ACC112 (cell line): Measurements from ENCODE around the gene LPIN2.

Source experiments
- H2AFZ ChIP-seq: fragments of 200-600 bp; sonication (generic); one replicate; pipeline ENCODE4 v1.6.0; 2017; ENCODE audit warnings: antibody characterized with exemption, low read length; ENCODE audit not compliant: unreplicated experiment
- H3K27ac ChIP-seq: fragments of 200-600 bp; sonication (generic); 2 replicates; pipeline ENCODE4 v1.5.1; 2014; ENCODE audit warnings: low read depth, mild to moderate bottlenecking, antibody characterized with exemption, low read length, moderate library complexity
- H3K27me3 ChIP-seq: fragments of 200-600 bp; sonication (generic); 2 replicates; pipeline ENCODE4 v1.6.1; 2014; ENCODE audit warnings: mild to moderate bottlenecking, antibody characterized with exemption, low read length, moderate library complexity, mixed read lengths; ENCODE audit not compliant: insufficient read depth
- H3K36me3 ChIP-seq: fragments of 200-600 bp; sonication (generic); 2 replicates; pipeline ENCODE4 v1.6.1; 2016; ENCODE audit warnings: mild to moderate bottlenecking, antibody characterized with exemption, low read length, moderate library complexity, mixed read lengths; ENCODE audit not compliant: insufficient read depth
- H3K4me1 ChIP-seq: fragments of 200-600 bp; sonication (generic); one replicate; pipeline ENCODE4 v1.6.1; 2016; ENCODE audit warnings: low read length, mixed read lengths; ENCODE audit not compliant: insufficient read depth, unreplicated experiment, control insufficient read depth
- H3K4me3 ChIP-seq: fragments of 200-600 bp; sonication (generic); 2 replicates; pipeline ENCODE4 v1.5.1; 2014; ENCODE audit warnings: mild to moderate bottlenecking, low read depth, low read length
- H3K79me2 ChIP-seq: fragments of 200-600 bp; sonication (generic); one replicate; pipeline ENCODE4 v1.6.0; 2016; ENCODE audit warnings: low read length; ENCODE audit not compliant: control insufficient read depth, unreplicated experiment, insufficient read depth

Gene LPIN2

GRCh38 chr18:2981212-2981728, 31.7 kb downstream of the LPIN2 start:
- Histone ChIP-seq H3K4me1 (peaks cover 81% of the 10 kb centered on the region), H3K27ac (peak overlapping the region; percentile 96), H3K36me3 (no peaks in the 10 kb centered on the region), H3K4me3 (peak overlapping the region; percentile 53), H3K27me3 (no peaks in the 10 kb centered on the region), H3K79me2 (peaks cover 81% of the 10 kb centered on the region), H2AFZ (peak overlapping the region; percentile 34)

- H3K27ac ChIP-seq = peak overlapping the region; percentile 96
- no peak overlapping the region for H2AFZ ChIP-seq
- peaks cover 81% of the 10 kb centered on the region for H3K79me2 ChIP-seq
- H3K4me1 ChIP-seq = peaks cover 71% of the 10 kb centered on the region
- H3K4me3 ChIP-seq = peak overlapping the region; percentile 53
- H3K27me3 ChIP-seq = no peaks in the 10 kb centered on the region
- H3K36me3 ChIP-seq = no peaks in the 10 kb centered on the region
Measured at GRCh38 chr18:2979871-2980790, 32.8 kb downstream of the LPIN2 start.

GRCh38 chr18:2979129-2979528, 33.8 kb downstream of the LPIN2 start:
- no peaks in the 10 kb centered on the region for H3K36me3 ChIP-seq
- H2AFZ ChIP-seq = no peak overlapping the region
- peak overlapping the region; percentile 70 for H3K4me3 ChIP-seq
- no peaks in the 10 kb centered on the region for H3K27me3 ChIP-seq
- peak overlapping the region; percentile 96 for H3K27ac ChIP-seq
- peaks cover 61% of the 10 kb centered on the region for H3K4me1 ChIP-seq
- H3K79me2 ChIP-seq = peaks cover 81% of the 10 kb centered on the region

GRCh38 chr18:2978661-2979106, 34.3 kb downstream of the LPIN2 start:
- peak overlapping the region; percentile 70 for H3K4me3 ChIP-seq
- peaks cover 57% of the 10 kb centered on the region for H3K4me1 ChIP-seq
- H3K27me3 ChIP-seq = no peaks in the 10 kb centered on the region
- no peak overlapping the region for H2AFZ ChIP-seq
- H3K27ac ChIP-seq = peak overlapping the region; percentile 96
- peaks cover 81% of the 10 kb centered on the region for H3K79me2 ChIP-seq
- H3K36me3 ChIP-seq = no peaks in the 10 kb centered on the region

GRCh38 chr18:2978208-2978607, 34.7 kb downstream of the LPIN2 start:
- Histone ChIP-seq H3K36me3 (no peaks in the 10 kb centered on the region), H3K27ac (peak overlapping the region; percentile 96), H3K4me1 (peaks cover 55% of the 10 kb centered on the region)

GRCh38 chr18:2976218-2977132, 36.5 kb downstream of the LPIN2 start:
- Histone ChIP-seq H3K27ac (peak overlapping the region; percentile 7; the same call in 1 of the 2 replicates), H3K79me2 (peaks cover 83% of the 10 kb centered on the region), H2AFZ (no peak overlapping the region), H3K4me1 (peaks cover 47% of the 10 kb centered on the region), H3K4me3 (no peak overlapping the region), H3K36me3 (0 out of 2 replicates have a peak, but pooled peaks cover 2% of the 10 kb centered on the region), H3K27me3 (no peaks in the 10 kb centered on the region)

More at GRCh38 chr18:2978208-2978607, 34.7 kb downstream of the LPIN2 start:
- Histone ChIP-seq H3K27me3 (no peaks in the 10 kb centered on the region), H3K4me3 (peak overlapping the region; percentile 70), H3K79me2 (peaks cover 82% of the 10 kb centered on the region), H2AFZ (no peak overlapping the region)

- no peak overlapping the region for H3K4me3 ChIP-seq
- H3K36me3 ChIP-seq = 0 out of 2 replicates have a peak, but pooled peaks cover 2% of the 10 kb centered on the region
- H3K79me2 ChIP-seq = peaks cover 87% of the 10 kb centered on the region
- no peak overlapping the region for H2AFZ ChIP-seq
- H3K27me3 ChIP-seq = no peaks in the 10 kb centered on the region
- H3K27ac ChIP-seq = no peak overlapping the region
- H3K4me1 ChIP-seq = peaks cover 32% of the 10 kb centered on the region
Measured at GRCh38 chr18:2974731-2975130, 38.2 kb downstream of the LPIN2 start.

GRCh38 chr18:2971741-2972552, 41.0 kb downstream of the LPIN2 start:
- no peak overlapping the region for H2AFZ ChIP-seq
- no peaks in the 10 kb centered on the region for H3K27me3 ChIP-seq
- peaks cover 14% of the 10 kb centered on the region for H3K4me1 ChIP-seq
- 0 out of 2 replicates have a peak, but pooled peaks cover 2% of the 10 kb centered on the region for H3K36me3 ChIP-seq
- no peak overlapping the region for H3K27ac ChIP-seq
- H3K79me2 ChIP-seq = peaks cover 98% of the 10 kb centered on the region
- no peak overlapping the region for H3K4me3 ChIP-seq

- Histone ChIP-seq H3K27me3 (no peaks in the 10 kb centered on the region), H3K36me3 (0 out of 2 replicates have a peak, but pooled peaks cover 2% of the 10 kb centered on the region), H3K4me1 (peaks cover 14% of the 10 kb centered on the region), H3K27ac (no peak overlapping the region), H3K4me3 (no peak overlapping the region), H3K79me2 (peaks cover 98% of the 10 kb centered on the region), H2AFZ (no peak overlapping the region)
Measured at GRCh38 chr18:2970772-2971659, 41.9 kb downstream of the LPIN2 start.
